Fibroblast of pulmonary artery (primary cell): ENCODE data around the gene ZDHHC7.
"Not testable (repeated sequence)": the region's sequence is repeated elsewhere in the genome, so short reads cannot be mapped to it uniquely, and the experiment has no call there.

Source experiments
- DNase-seq: peaks from one replicate; pipeline ENCODE4 v3.0.0-alpha.2; 2010; ENCODE audit warnings: low read depth
- H3K4me3 ChIP-seq: replicated peaks from 2 replicates; pipeline ENCODE4 v1.5.1; 2011; ENCODE audit warnings: low read depth, mild to moderate bottlenecking, control low read depth, low read length, moderate library complexity
- CTCF ChIP-seq: IDR thresholded peaks from 2 replicates; pipeline ENCODE4 v1.5.1; 2011; ENCODE audit warnings: mild to moderate bottlenecking, control low read depth, low read length, inconsistent platforms; ENCODE audit errors: missing control alignments

Gene ZDHHC7

GRCh38 chr16:85034591-85035433 lies 23.5 kb upstream of the ZDHHC7 start:
- DNase-seq, result no peak
- no peak for TF ChIP-seq CTCF
- H3K4me3 ChIP-seq, result no peak overlapping the region

GRCh38 chr16:85033171-85033570 lies 21.8 kb upstream of the ZDHHC7 start:
- no peak for TF ChIP-seq CTCF
- no peak for DNase-seq
- H3K4me3 ChIP-seq, result no peak overlapping the region

- DNase-seq, H3K4me3 ChIP-seq: not testable (repeated sequence)
These were observed 20.9 kb upstream of the ZDHHC7 start for GRCh38 chr16:85032187-85032586.

GRCh38 chr16:85031451-85031850 lies 20.1 kb upstream of the ZDHHC7 start:
- no peak for DNase-seq
- no peak for TF ChIP-seq CTCF
- H3K4me3 ChIP-seq, result no peak overlapping the region

- no peak for DNase-seq
- TF ChIP-seq CTCF, result no peak
- no peak overlapping the region for H3K4me3 ChIP-seq
These were observed 18.7 kb upstream of the ZDHHC7 start for GRCh38 chr16:85029981-85030401.

GRCh38 chr16:85029408-85029784 lies 18.1 kb upstream of the ZDHHC7 start:
- no peak for DNase-seq
- H3K4me3 ChIP-seq, result no peak overlapping the region
- TF ChIP-seq CTCF, result no peak

- TF ChIP-seq CTCF, result no peak
- H3K4me3 ChIP-seq, result peak overlapping the region; percentile 64
- DNase-seq, result no peak
These were observed 17.5 kb upstream of the ZDHHC7 start for GRCh38 chr16:85028685-85029407.
